ENCODE measurements around the gene ADTRP. TPM values are rescaled to one million over a fixed set of nuclear protein-coding genes. Genes with fewer than 3 reads are reported as not detected.

ADTRP gene, protein sequence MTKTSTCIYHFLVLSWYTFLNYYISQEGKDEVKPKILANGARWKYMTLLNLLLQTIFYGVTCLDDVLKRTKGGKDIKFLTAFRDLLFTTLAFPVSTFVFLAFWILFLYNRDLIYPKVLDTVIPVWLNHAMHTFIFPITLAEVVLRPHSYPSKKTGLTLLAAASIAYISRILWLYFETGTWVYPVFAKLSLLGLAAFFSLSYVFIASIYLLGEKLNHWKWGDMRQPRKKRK
- total RNA-seq = 1 to 10 TPM in 1 of 2 donors, not detected in 1; 1.0 TPM

DNA sequence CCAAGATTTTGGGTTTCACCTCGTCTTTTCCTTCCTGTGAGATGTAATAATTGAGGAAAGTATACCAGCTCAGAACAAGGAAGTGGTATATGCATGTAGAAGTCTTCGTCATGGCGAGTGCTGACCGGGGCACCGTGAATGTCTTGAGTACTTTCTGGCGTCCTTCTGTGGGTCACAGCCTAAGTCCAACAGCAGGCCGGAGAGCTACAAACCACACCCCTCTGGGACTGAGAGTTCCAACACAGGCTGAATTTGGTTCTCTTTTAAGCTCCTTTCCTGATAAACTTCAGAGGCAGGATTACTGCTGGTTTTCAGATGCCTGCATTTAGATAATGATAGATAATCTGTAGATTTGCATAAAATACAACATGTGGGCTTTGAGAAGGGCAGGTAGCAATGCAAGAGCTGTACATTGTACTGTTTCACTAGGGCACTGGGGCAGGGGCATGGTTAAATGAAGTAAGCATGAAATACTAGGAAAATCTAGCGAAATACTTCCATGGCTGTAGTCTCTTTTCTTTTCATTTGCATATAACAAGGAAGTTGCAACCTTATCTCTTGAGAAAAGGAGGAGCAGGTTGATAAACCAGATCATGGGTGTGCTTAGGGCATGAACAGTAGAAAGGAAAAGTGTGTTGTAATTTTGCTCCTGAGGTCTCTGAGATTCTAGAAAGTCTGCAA is at the start of gene ADTRP:
Gene ADTRP, minus strand, starts transcription at position 156 of the 681 bp plus-strand sequence. Its CDS starts 44 bp downstream, at position 112.
- Mint-ChIP-seq H3K4me3 (no peak within 1 kb of the TSS), H3K27me3 (peaks cover 14 to 18% of the 10 kb centered on the region in 2 donors), H3K4me1 (ENCODE audit: low read depth in 2 of 2) (peaks cover 0 to 2% of the 10 kb centered on the region in 2 donors), H3K9me3 (no peaks in the 10 kb centered on the region), H3K36me3 (peaks cover 4% of the 10 kb centered on the region), H3K27ac (no peak within 1 kb of the TSS)
- DNase-seq (ENCODE audit: low spot score) (no peak), ATAC-seq (no peak)

DNA sequence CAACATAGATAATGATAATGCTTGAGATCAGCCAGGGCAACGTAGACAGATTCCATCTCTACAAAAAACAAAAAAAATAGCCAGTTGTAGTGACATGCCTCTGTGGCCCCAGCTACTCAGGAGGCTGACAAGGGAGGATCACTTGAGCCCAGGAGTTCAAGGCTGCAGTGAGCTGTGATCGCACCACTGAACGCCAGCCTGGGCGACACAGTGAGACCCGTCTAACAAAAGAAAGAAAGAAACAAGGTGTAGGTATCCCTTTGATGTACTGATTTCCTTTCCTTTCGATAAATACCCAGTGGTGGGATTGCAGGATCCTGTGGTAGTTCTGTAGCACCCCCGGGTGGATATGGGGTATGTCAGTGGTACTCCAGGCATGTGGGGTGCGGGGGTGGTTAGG is 48.2 kb upstream of the ADTRP start:
- Mint-ChIP-seq H3K9me3 (no peaks in the 10 kb centered on the region), H3K36me3 (no peaks in the 10 kb centered on the region), H3K4me1 (ENCODE audit: low read depth in 2 of 2) (peaks cover 9 to 13% of the 10 kb centered on the region in 2 donors), H3K4me3 (no peak overlapping the region), H3K27ac (no peak overlapping the region), H3K27me3 (peaks cover 14 to 33% of the 10 kb centered on the region in 2 donors)
- ATAC-seq (no peak), DNase-seq (ENCODE audit: low spot score) (no peak)

DNA sequence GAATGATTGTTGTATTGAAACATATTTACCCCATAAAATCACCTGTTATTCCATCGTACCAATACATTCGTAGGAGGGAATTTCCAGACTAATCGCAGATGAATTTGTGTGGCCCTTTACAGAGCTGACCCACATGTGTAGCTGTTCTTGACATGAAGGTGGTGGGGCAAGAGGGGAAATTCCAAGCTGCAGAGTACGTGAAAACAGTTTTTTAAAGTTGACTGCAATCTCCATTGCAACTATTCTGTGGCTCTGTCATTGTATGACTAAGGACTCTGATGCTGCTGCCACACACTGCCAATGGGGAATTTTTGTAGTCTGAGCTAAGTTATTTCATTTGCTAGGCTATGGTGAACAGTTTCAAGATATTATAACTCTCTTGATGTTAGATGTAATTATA is 46.4 kb upstream of the ADTRP start:
- Mint-ChIP-seq H3K4me1 (ENCODE audit: low read depth in 2 of 2) (peaks cover 9 to 13% of the 10 kb centered on the region in 2 donors), H3K4me3 (peak overlapping the region; percentile 36), H3K36me3 (no peaks in the 10 kb centered on the region), H3K27ac (peak overlapping the region; percentile 35 to 82), H3K9me3 (no peaks in the 10 kb centered on the region), H3K27me3 (peaks cover 16 to 27% of the 10 kb centered on the region in 2 donors)
- peak; percentile 67 for DNase-seq (ENCODE audit: low spot score)
- peak; percentile 90 for ATAC-seq

- peaks cover 10 to 14% of the 10 kb centered on the region in 2 donors for H3K27me3 Mint-ChIP-seq
- no peak for ATAC-seq
- no peak overlapping the region for H3K27ac Mint-ChIP-seq
- H3K9me3 Mint-ChIP-seq = no peaks in the 10 kb centered on the region
- H3K36me3 Mint-ChIP-seq = no peaks in the 10 kb centered on the region
- H3K4me1 Mint-ChIP-seq (ENCODE audit: low read depth in 2 of 2) = peaks cover 9 to 10% of the 10 kb centered on the region in 2 donors
- no peak overlapping the region for H3K4me3 Mint-ChIP-seq
- no peak for DNase-seq (ENCODE audit: low spot score)
Observed at GRCh38 chr6:11822346-11822745, 43.7 kb upstream of the ADTRP start.

DNA sequence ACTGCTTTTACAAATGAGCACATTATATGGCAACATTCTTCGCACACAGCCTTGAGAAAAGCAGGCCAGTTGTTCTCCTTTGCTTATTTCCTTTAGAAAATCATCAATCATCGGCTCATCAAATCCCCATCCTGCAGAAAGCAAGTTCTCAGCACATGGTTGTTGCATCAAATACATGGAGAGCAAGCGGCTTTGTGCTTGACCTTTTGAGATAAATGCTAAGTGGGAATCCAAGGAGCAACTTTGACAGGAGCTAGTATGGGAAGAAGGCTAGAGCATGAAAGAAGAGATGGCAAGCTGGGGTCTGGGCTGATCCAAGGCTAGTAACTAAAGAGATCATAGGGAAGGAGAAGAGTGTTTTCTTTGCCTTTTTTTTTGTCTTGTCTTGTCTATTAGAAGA is 43.2 kb upstream of the ADTRP start:
- Mint-ChIP-seq H3K27me3 (peaks cover 10 to 14% of the 10 kb centered on the region in 2 donors), H3K9me3 (no peaks in the 10 kb centered on the region), H3K4me1 (ENCODE audit: low read depth in 2 of 2) (peaks cover 9 to 10% of the 10 kb centered on the region in 2 donors), H3K36me3 (no peaks in the 10 kb centered on the region), H3K4me3 (no peak overlapping the region), H3K27ac (no peak overlapping the region)
- ATAC-seq = no peak
- no peak for DNase-seq (ENCODE audit: low spot score)

DNA sequence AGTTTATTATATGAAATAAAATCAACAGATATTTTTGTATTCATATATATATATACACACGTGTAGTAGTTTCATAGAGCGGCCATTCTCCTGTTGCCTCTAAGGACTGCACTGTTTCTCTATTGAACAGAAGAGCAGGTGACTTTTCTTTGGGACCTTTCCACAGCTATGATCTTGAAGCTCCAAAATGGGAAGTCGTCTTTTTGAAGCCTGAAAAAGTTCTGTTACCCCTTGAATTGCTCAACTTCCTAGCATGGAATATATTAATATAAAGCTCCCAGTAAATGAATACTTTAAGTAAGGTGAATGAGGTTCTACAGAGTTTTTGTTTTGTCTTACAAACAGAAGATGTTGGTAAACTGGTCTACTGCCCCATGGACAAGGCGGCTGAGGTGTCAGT is 42.2 kb upstream of the ADTRP start:
- Mint-ChIP-seq H3K4me1 (ENCODE audit: low read depth in 2 of 2) (peaks cover 9 to 10% of the 10 kb centered on the region in 2 donors), H3K27ac (no peak overlapping the region), H3K36me3 (no peaks in the 10 kb centered on the region), H3K9me3 (no peaks in the 10 kb centered on the region), H3K4me3 (no peak overlapping the region), H3K27me3 (peaks cover 10 to 14% of the 10 kb centered on the region in 2 donors)
- ATAC-seq (no peak), DNase-seq (ENCODE audit: low spot score) (no peak)

- ATAC-seq (no peak), DNase-seq (ENCODE audit: low spot score) (no peak)
- H3K27ac Mint-ChIP-seq = no peak overlapping the region
- no peaks in the 10 kb centered on the region for H3K9me3 Mint-ChIP-seq
- H3K36me3 Mint-ChIP-seq = no peaks in the 10 kb centered on the region
- peaks cover under 1 to 3% of the 10 kb centered on the region in 2 donors for H3K4me1 Mint-ChIP-seq (ENCODE audit: low read depth in 2 of 2)
- no peak overlapping the region for H3K4me3 Mint-ChIP-seq
- H3K27me3 Mint-ChIP-seq = peaks cover 10 to 14% of the 10 kb centered on the region in 2 donors
Observed at GRCh38 chr6:11819486-11819885, 40.9 kb upstream of the ADTRP start.

DNA sequence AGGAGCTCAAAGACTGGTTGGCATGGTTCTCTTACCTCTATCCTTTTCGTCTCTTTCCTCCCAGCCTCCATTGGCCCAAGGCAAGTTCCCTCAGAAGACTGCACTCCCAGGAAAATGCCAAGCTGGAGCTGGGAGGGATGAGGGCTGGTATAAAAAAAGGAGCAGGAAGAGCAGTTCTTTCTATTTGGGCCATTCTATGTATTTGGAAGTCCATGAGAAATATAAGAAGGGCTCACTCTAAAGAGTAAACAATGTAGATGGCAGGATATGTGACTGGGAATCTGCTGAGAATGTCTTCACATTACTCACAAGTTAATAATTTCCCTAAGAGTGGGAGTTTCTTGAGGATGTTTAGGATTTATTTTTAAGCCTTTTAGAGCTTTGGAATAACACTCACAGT is 36.6 kb upstream of the ADTRP start:
- H3K27me3 Mint-ChIP-seq = peaks cover 0 to 11% of the 10 kb centered on the region in 2 donors
- no peaks in the 10 kb centered on the region for H3K9me3 Mint-ChIP-seq
- ATAC-seq = no peak
- no peak for DNase-seq (ENCODE audit: low spot score)
- H3K4me1 Mint-ChIP-seq (ENCODE audit: low read depth in 2 of 2) = no peaks in the 10 kb centered on the region
- H3K4me3 Mint-ChIP-seq = no peak overlapping the region
- H3K36me3 Mint-ChIP-seq = no peaks in the 10 kb centered on the region
- no peak overlapping the region for H3K27ac Mint-ChIP-seq

- Mint-ChIP-seq H3K4me3 (no peak overlapping the region), H3K27ac (no peak overlapping the region), H3K9me3 (no peaks in the 10 kb centered on the region), H3K36me3 (no peaks in the 10 kb centered on the region), H3K27me3 (peaks cover 0 to 7% of the 10 kb centered on the region in 2 donors), H3K4me1 (ENCODE audit: low read depth in 2 of 2) (no peaks in the 10 kb centered on the region)
- DNase-seq (ENCODE audit: low spot score) (no peak), ATAC-seq (no peak)
Observed at GRCh38 chr6:11814819-11815218, 36.2 kb upstream of the ADTRP start.

DNA sequence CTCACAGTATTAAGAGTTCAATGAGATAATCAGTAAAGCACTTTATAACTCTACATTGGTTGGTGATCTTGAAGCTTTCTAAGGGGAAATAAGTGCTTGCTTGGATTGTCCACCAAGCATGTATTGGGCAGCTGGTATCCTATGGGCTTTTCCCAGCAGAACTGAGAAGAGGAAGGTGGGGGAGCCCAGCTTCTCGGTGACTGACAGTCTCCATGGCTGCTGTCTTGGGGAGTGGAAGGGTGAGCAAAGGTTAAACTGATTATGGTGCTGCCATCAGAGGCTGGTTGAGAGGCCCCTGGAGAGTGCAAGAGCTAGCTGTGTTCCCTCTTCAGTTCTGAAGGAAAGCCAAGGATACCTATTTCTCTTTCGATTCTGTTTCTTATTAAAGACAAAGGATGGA is 35.5 kb upstream of the ADTRP start:
- no peak for DNase-seq (ENCODE audit: low spot score)
- ATAC-seq = no peak
- H3K27me3 Mint-ChIP-seq = peaks cover 1 to 6% of the 10 kb centered on the region in 2 donors
- H3K27ac Mint-ChIP-seq = no peak overlapping the region
- no peaks in the 10 kb centered on the region for H3K9me3 Mint-ChIP-seq
- no peaks in the 10 kb centered on the region for H3K36me3 Mint-ChIP-seq
- no peaks in the 10 kb centered on the region for H3K4me1 Mint-ChIP-seq (ENCODE audit: low read depth in 2 of 2)
- no peak overlapping the region for H3K4me3 Mint-ChIP-seq

DNA sequence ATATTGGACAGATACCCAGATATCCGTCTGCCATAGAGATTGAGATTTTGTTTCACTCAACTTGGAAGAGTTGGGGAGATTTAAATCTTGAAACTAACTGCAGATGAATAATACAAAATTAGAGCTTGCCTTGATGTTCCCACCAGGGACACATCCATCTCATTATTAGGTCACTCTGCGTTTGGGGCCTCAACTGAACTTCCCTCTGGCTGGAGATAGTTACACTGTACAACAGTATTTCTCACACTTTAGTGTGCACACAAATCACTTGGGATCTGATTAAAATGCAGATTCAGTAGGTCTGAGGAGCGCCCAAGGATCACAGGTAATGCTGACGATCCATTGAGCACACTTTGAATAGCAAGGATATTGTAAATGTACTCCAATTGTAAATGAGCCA is 35.0 kb upstream of the ADTRP start:
- H3K4me3 Mint-ChIP-seq = no peak overlapping the region
- ATAC-seq = no peak
- no peaks in the 10 kb centered on the region for H3K9me3 Mint-ChIP-seq
- H3K27me3 Mint-ChIP-seq = peaks cover 6 to 9% of the 10 kb centered on the region in 2 donors
- DNase-seq (ENCODE audit: low spot score) = no peak
- H3K27ac Mint-ChIP-seq = no peak overlapping the region
- no peaks in the 10 kb centered on the region for H3K36me3 Mint-ChIP-seq
- H3K4me1 Mint-ChIP-seq (ENCODE audit: low read depth in 2 of 2) = no peaks in the 10 kb centered on the region

GRCh38 chr6:11812951-11813350 is 34.3 kb upstream of the ADTRP start:
- H3K36me3 Mint-ChIP-seq = no peaks in the 10 kb centered on the region
- H3K27ac Mint-ChIP-seq = no peak overlapping the region
- ATAC-seq (no peak), DNase-seq (ENCODE audit: low spot score) (no peak)
- H3K27me3 Mint-ChIP-seq = peaks cover 8 to 9% of the 10 kb centered on the region in 2 donors
- H3K4me1 Mint-ChIP-seq (ENCODE audit: low read depth in 2 of 2) = no peaks in the 10 kb centered on the region
- no peaks in the 10 kb centered on the region for H3K9me3 Mint-ChIP-seq
- no peak overlapping the region for H3K4me3 Mint-ChIP-seq

DNA sequence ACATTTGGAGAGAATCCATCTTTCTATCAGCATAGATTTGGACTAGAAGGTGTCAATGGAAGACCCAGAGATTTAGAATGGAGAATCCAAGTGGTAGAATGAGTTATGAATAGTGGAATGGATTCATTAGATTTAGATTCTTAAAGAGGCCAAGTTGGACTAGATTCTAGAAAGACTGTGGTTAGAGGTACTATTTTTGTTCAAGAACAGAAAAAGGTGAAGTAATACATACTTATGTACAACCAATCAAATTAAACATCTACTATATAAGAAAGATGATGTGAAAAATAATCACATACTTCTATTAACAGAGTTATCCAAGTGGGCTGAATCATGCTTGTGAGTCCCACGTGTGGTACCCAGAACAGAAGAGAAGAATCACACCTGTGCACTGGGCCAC is 33.8 kb upstream of the ADTRP start:
- Mint-ChIP-seq H3K27ac (no peak overlapping the region), H3K9me3 (no peaks in the 10 kb centered on the region), H3K36me3 (no peaks in the 10 kb centered on the region), H3K4me1 (ENCODE audit: low read depth in 2 of 2) (no peaks in the 10 kb centered on the region), H3K27me3 (peaks cover 8 to 9% of the 10 kb centered on the region in 2 donors), H3K4me3 (no peak overlapping the region)
- DNase-seq (ENCODE audit: low spot score) (no peak), ATAC-seq (no peak)

- H3K4me3 Mint-ChIP-seq = no peak overlapping the region
- no peak overlapping the region for H3K27ac Mint-ChIP-seq
- peaks cover 8 to 11% of the 10 kb centered on the region in 2 donors for H3K27me3 Mint-ChIP-seq
- no peaks in the 10 kb centered on the region for H3K36me3 Mint-ChIP-seq
- ATAC-seq = no peak
- no peaks in the 10 kb centered on the region for H3K9me3 Mint-ChIP-seq
- no peak for DNase-seq (ENCODE audit: low spot score)
- H3K4me1 Mint-ChIP-seq (ENCODE audit: low read depth in 2 of 2) = no peaks in the 10 kb centered on the region
Observed at GRCh38 chr6:11811644-11812264, 33.2 kb upstream of the ADTRP start.
